Lower leg skin (tissue), 4 donors: ENCODE data around the gene MAD1L1. TPM values are rescaled to one million over a fixed set of nuclear protein-coding genes. Genes with fewer than 3 reads are reported as not detected.

Experiments used
- DNase-seq, 2 donors: peaks; one replicate each; pipeline ENCODE4 v3.0.0-alpha.2; 2019; ENCODE audit warnings: low spot score in 2 of 2
- H3K4me3 ChIP-seq: fragments of 200-600 bp; sonication (generic); 2 replicates; pipeline ENCODE4 v1.5.1; 2017; ENCODE audit warnings: mild to moderate bottlenecking, low read depth; ENCODE audit not compliant: poor library complexity, severe bottlenecking
- CTCF ChIP-seq, 3 donors: fragments of 450-650 bp; IDR thresholded peaks; one replicate each; pipeline ENCODE4 v1.5.1; 2016; ENCODE audit warnings: antibody characterized with exemption in 3 of 3, mild to moderate bottlenecking in 3 of 3, moderate library complexity in 2 of 3
- POLR2A ChIP-seq, 2 donors: fragments of 450-650 bp; IDR thresholded peaks; one replicate each; pipeline ENCODE4 v1.6.1; 2016 to 2017; ENCODE audit warnings: antibody characterized with exemption in 2 of 2, mild to moderate bottlenecking in 1 of 2, moderate library complexity in 1 of 2
- WGBS, 2 donors: methylation state at CpG; one replicate each; pipeline ENCODE4 v1.1.5; 2018; 5-methylcytosine and 5-hydroxymethylcytosine counted together
- intact Hi-C: fragments of 100-400 bp; cut with DNase I; formaldehyde crosslinking; loops from one replicate; pipeline ENCODE4 v1.15.0; 2023; ENCODE audit warnings: low total_unique reads
- total RNA-seq, 4 donors: library from RNA; depleted of rRNA; stranded (reverse); fragments of >200 nt; gene quantifications; one replicate each; pipeline ENCODE4 v1.1.0, GENCODE V29; 2016

Gene MAD1L1
- total RNA-seq, 4 donors from 2014 or later, result 37.7 to 77.8 (median 59.4) TPM

DNA sequence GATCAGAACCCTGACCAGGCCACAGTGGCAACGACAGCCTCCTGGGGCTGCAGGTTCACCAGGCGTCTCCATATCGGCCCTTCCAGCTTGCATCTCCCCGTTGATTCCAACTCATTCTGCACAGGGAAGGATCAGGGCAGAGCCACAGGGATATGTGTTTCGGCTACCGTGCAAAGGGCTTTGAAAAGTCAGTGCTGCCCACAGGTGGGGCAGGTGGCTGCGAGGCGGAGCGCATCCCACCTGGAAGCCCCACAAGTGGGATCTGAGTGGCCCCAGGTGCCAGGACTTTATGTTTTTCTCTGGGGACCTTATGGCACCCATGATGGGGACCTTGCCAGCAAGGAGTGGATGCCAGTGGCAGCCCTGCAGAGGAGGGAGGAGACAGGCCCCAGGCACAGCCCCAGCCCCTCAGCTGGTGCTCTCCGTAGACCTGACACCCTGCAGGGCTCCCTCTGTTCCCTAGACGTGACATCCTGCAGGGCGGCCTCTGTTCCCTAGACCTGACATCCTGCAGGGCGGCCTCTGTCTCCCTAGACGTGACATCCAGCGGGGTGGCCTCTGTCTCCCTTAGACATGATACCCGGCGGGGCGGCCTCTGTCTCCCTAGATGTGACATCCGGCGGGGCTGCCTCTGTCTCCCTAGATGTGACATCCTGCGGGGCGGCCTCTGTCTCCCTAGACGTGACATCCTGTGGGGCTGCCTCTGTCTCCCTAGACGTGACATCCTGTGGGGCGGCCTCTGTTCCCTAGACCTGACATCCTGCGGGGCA, 373.3 kb downstream of the MAD1L1 start:
- intact Hi-C loops, result no loop called here
- no peak overlapping the region for H3K4me3 ChIP-seq
- 92 to 94% methylated on average over 26 of the region's 26 CpGs for whole genome bisulfite sequencing, 2 donors
- no peak for DNase-seq
- TF ChIP-seq POLR2A (IDR thresholded peaks at IDR 0.05) (no peak), CTCF (IDR thresholded peaks at IDR 0.05) (no peak)

- H3K4me3 ChIP-seq, result no peak overlapping the region
- TF ChIP-seq CTCF (IDR thresholded peaks at IDR 0.05), result no peak
- TF ChIP-seq POLR2A (IDR thresholded peaks at IDR 0.05), result no peak
- 88 to 94% methylated on average over 23 to 29 of the region's 29 CpGs for WGBS, 2 donors
- intact Hi-C loops, result no loop called here
- DNase-seq, result no peak
Observed at GRCh38 chr7:1858435-1859265, 374.1 kb downstream of the MAD1L1 start.

GRCh38 chr7:1857487-1858421, 375.0 kb downstream of the MAD1L1 start:
- no peak for TF ChIP-seq CTCF (IDR thresholded peaks at IDR 0.05)
- no peak for TF ChIP-seq POLR2A (IDR thresholded peaks at IDR 0.05)
- intact Hi-C loops, result no loop called here
- peak in 1 of 2 donors; percentile 81 for DNase-seq
- no peak overlapping the region for H3K4me3 ChIP-seq
- 82 to 90% methylated on average over 26 to 27 of the region's 27 CpGs for WGBS, 2 donors

- TF ChIP-seq CTCF (IDR thresholded peaks at IDR 0.05) (no peak), POLR2A (IDR thresholded peaks at IDR 0.05) (no peak)
- intact Hi-C loops, result no loop called here
- H3K4me3 ChIP-seq, result no peak overlapping the region
- 95 to 98% methylated on average over 21 to 22 of the region's 24 CpGs for WGBS, 2 donors
- peak in 1 of 2 donors; percentile 83 for DNase-seq
Observed at GRCh38 chr7:1856888-1857441, 375.8 kb downstream of the MAD1L1 start.
